Stimulated activated naive CD8-positive, alpha-beta T cell treated with anti-CD3 and anti-CD28 coated beads, Interleukin-15, Interleukin-2, amounts not matched to agents 100 ng/mL and 50 ng/mL, for 24 hours (primary cell): ENCODE results near the gene PODN.

Experiments
- H3K27ac Mint-ChIP-seq: one replicate; pipeline ENCODE4 v1.8.0; 2021; ENCODE audit warnings: mild to moderate bottlenecking, mixed read lengths
- H3K27me3 Mint-ChIP-seq: one replicate; pipeline ENCODE4 v1.8.0; 2021; ENCODE audit warnings: mixed read lengths
- H3K36me3 Mint-ChIP-seq: one replicate; pipeline ENCODE4 v1.8.0; 2021; ENCODE audit warnings: low read depth, mixed read lengths
- H3K4me1 Mint-ChIP-seq: one replicate; pipeline ENCODE4 v1.8.0; 2021; ENCODE audit warnings: low read depth, mixed read lengths
- H3K4me3 Mint-ChIP-seq: one replicate; pipeline ENCODE4 v1.8.0; 2021; ENCODE audit warnings: mild to moderate bottlenecking, mixed read lengths
- H3K9me3 Mint-ChIP-seq: one replicate; pipeline ENCODE4 v1.8.0; 2021; ENCODE audit warnings: mixed read lengths

The PODN gene, protein sequence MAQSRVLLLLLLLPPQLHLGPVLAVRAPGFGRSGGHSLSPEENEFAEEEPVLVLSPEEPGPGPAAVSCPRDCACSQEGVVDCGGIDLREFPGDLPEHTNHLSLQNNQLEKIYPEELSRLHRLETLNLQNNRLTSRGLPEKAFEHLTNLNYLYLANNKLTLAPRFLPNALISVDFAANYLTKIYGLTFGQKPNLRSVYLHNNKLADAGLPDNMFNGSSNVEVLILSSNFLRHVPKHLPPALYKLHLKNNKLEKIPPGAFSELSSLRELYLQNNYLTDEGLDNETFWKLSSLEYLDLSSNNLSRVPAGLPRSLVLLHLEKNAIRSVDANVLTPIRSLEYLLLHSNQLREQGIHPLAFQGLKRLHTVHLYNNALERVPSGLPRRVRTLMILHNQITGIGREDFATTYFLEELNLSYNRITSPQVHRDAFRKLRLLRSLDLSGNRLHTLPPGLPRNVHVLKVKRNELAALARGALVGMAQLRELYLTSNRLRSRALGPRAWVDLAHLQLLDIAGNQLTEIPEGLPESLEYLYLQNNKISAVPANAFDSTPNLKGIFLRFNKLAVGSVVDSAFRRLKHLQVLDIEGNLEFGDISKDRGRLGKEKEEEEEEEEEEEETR

DNA sequence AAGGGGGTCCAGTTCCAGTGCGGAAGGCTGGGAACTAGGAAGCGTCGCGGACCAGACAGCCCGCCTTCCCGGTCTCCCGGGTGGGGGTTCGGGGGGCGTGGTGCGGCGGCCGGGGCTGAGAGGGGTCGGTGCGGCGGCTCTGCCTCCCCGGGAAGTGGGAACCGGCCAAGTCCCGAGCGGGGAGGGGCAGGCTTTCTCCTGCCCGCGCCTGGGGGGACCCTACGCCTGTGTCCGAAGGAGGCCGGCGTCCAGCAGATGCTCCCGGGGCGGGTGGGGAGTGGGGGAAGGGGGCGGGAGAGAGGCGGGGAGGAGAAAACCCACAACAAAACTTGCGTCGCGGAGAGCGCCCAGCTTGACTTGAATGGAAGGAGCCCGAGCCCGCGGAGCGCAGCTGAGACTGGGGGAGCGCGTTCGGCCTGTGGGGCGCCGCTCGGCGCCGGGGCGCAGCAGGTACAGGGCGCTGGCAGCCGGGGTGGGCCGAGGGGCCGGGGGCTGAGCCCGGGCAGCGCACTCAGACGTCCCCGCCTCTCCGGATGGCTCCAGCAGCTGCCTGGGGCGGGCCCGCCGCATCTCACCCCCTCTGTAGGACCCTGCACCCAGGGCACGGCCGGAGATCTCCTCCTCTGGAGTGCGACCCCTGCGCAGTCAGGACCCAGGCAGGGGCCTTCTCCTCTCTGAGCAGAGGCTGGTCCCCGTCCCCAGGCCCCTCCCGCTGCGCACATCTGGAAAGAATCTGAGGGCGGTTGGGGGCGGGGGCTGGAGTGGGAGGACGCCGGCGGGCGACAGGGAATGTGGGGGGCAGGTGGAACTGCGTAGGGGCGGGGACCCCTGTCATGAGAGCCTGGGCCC, at the start of gene PODN:
Gene PODN (plus strand): TSS at position 355 of the 849 bp plus-strand sequence. CDS start 7,643 bp downstream, outside the sequence.
- no peak within 1 kb of the TSS for H3K27ac Mint-ChIP-seq
- peak within 1 kb of the TSS; percentile 17 for H3K4me3 Mint-ChIP-seq
- H3K36me3 Mint-ChIP-seq = no peaks in the 10 kb centered on the region
- no peaks in the 10 kb centered on the region for H3K4me1 Mint-ChIP-seq
- H3K27me3 Mint-ChIP-seq = peaks cover 48% of the 10 kb centered on the region
- no peaks in the 10 kb centered on the region for H3K9me3 Mint-ChIP-seq

DNA sequence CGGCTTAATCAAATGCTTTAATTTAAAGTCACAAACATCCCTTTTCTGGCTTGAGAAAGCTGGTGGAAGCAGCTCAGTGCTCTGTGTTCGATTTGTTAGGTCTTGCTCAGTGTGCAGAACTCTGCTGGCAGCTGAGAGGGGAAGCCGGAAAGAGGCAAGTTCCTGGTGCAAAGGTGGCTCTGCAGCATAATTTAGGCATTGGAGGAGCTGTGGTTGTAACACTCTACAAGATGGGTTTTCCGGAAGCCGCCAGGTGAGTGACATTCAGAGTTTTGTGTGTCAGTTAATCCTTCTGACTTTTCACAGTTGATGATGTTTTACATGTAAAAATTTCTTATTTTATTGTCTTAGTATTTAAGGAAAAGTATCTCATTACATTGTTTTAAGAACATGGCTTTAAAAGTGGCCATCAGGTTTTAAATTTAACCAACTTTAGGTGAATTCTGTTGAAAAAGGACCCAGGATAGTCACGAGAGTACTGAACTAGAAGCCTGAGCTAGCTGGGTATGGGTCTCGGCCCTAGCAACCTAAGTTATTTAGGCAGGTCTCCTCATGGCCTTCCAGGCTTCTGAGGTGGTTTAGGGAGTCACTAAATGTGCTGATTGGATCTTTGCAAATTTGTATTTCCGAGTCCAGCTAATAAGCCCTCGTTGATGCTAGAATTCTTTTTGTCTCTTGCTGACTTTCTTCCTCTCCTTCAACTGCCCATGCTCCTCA, 47.1 kb upstream of the PODN start:
- Mint-ChIP-seq H3K36me3 (peaks cover 9% of the 10 kb centered on the region), H3K27me3 (no peaks in the 10 kb centered on the region), H3K9me3 (no peaks in the 10 kb centered on the region), H3K4me1 (peaks cover 25% of the 10 kb centered on the region), H3K4me3 (peak overlapping the region; percentile 87), H3K27ac (peak overlapping the region; percentile 86)

DNA sequence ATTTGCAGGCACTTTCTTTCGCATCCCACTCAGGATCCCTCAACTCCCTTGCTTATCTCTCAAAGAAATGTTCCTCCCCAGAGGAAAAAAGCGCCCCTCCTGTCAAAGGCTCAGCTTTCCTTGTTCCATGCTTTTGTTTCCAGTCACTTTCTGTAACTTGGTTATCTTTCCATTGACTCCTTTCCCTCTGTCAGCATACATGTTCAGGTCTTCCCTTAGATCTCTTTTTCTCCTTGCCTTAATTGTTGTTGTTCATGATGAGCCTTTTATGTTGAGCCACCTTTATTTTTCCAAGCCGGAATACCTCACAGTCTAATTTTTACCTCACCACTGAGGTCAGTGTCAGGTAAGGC, 46.5 kb upstream of the PODN start:
- H3K9me3 Mint-ChIP-seq = no peaks in the 10 kb centered on the region
- H3K4me3 Mint-ChIP-seq = peak overlapping the region; percentile 87
- H3K27me3 Mint-ChIP-seq = no peaks in the 10 kb centered on the region
- H3K36me3 Mint-ChIP-seq = peaks cover 9% of the 10 kb centered on the region
- peak overlapping the region; percentile 54 for H3K27ac Mint-ChIP-seq
- H3K4me1 Mint-ChIP-seq = peaks cover 25% of the 10 kb centered on the region

DNA sequence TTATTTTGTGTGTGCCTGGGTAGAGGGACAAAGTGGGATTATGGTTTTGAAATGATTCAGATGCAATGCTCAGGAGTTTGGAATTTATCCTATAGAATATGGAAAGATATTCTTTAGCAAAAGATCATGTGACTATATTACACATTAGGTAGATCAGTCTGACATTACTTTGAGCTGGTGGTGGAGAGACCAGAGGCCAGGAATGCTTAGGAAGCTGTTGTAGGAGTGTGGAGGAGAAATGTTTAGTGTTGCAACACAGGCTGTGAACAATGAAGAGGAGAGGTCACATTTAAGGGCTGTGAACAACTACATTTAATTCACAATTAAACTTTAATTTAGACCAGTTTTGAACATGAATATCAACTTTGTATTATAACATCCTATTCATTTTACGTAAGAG, 45.3 kb upstream of the PODN start:
- Mint-ChIP-seq H3K4me1 (peaks cover 25% of the 10 kb centered on the region), H3K9me3 (no peaks in the 10 kb centered on the region), H3K27ac (no peak overlapping the region), H3K4me3 (no peak overlapping the region), H3K36me3 (peaks cover 9% of the 10 kb centered on the region), H3K27me3 (no peaks in the 10 kb centered on the region)

DNA sequence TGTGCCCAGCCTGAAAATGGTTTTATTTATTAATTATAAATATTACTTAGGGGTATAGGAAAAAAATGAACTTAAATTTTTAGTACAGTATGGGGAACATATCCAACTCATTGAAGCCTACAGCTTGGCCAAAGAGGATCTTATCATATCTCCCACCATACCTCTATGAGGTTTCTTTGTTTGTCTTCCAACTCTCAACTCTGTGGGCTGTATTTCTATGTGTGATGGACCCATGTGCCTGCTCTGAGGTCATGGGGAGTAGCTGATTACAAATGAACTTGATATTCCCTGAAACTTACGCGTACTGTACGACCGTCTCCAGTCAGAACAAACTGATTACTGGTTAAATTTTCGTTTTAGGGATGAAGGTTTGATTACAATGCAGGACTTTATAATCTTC, 41.4 kb upstream of the PODN start:
- H3K36me3 Mint-ChIP-seq = peaks cover 13% of the 10 kb centered on the region
- no peak overlapping the region for H3K4me3 Mint-ChIP-seq
- H3K27me3 Mint-ChIP-seq = no peaks in the 10 kb centered on the region
- H3K4me1 Mint-ChIP-seq = peaks cover 21% of the 10 kb centered on the region
- H3K9me3 Mint-ChIP-seq = no peaks in the 10 kb centered on the region
- no peak overlapping the region for H3K27ac Mint-ChIP-seq

DNA sequence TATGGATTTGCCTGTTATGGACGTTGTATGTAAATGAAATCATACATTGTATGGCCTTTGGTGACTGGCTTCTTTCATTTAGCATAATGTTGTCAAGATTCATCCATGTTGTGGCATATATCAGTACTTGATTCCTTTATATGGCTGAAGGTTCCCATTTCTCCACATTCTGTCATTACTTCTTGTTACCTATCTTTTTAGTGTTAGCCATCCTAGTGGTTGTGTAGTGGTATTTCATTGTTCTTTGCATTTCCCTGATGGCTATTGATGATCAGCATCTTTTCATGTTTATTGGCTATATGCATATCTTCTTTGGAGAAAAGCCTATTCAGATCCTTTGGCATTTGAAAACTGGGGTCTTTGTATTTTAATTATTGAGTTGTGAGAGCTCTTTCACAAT, 39.8 kb upstream of the PODN start:
- Mint-ChIP-seq H3K9me3 (no peaks in the 10 kb centered on the region), H3K4me1 (peaks cover 8% of the 10 kb centered on the region), H3K27me3 (no peaks in the 10 kb centered on the region), H3K27ac (no peak overlapping the region), H3K36me3 (peaks cover 8% of the 10 kb centered on the region), H3K4me3 (no peak overlapping the region)

DNA sequence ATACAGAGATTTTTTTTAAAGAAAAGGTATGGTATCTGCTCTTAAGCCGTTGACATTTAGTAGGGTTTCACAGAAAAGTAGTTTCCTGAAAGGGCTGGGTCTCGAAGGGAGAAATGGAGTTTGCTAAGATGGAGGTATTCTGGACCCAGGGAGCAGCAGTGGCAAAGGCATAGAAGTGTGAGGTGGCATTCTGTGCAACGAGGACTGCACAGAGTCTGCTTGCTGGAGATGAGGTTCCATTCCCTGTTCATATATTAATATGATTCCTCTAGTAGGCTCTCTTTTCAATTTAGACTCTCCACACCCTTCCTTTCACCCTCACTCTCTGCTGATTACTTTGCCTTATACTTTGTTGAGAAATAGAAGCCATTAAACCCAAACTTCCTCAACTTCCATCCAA, 38.5 kb upstream of the PODN start:
- H3K4me3 Mint-ChIP-seq = no peak overlapping the region
- no peaks in the 10 kb centered on the region for H3K9me3 Mint-ChIP-seq
- H3K27ac Mint-ChIP-seq = no peak overlapping the region
- H3K4me1 Mint-ChIP-seq = peaks cover 8% of the 10 kb centered on the region
- H3K27me3 Mint-ChIP-seq = no peaks in the 10 kb centered on the region
- H3K36me3 Mint-ChIP-seq = peaks cover 8% of the 10 kb centered on the region

DNA sequence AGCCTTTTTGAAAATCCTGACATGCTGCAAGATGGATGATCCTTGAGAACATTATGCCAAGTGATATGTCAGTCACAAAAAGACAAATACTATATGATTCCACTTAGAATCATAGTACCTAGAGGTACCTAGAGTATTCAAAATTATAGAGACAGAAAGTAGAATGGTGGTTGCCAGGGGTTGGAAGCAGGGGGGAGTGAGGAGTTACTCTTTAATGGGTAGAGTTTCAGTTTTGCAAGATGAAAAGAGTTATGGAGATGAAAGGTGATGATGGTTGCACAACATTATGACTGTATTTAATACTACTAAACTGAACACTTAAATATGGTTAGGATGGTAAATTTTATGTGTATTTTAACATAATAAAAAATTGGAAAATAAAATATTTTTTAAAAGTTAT, 37.9 kb upstream of the PODN start:
- peaks cover 8% of the 10 kb centered on the region for H3K4me1 Mint-ChIP-seq
- H3K9me3 Mint-ChIP-seq = no peaks in the 10 kb centered on the region
- H3K36me3 Mint-ChIP-seq = peaks cover 4% of the 10 kb centered on the region
- no peak overlapping the region for H3K4me3 Mint-ChIP-seq
- H3K27me3 Mint-ChIP-seq = no peaks in the 10 kb centered on the region
- H3K27ac Mint-ChIP-seq = no peak overlapping the region

DNA sequence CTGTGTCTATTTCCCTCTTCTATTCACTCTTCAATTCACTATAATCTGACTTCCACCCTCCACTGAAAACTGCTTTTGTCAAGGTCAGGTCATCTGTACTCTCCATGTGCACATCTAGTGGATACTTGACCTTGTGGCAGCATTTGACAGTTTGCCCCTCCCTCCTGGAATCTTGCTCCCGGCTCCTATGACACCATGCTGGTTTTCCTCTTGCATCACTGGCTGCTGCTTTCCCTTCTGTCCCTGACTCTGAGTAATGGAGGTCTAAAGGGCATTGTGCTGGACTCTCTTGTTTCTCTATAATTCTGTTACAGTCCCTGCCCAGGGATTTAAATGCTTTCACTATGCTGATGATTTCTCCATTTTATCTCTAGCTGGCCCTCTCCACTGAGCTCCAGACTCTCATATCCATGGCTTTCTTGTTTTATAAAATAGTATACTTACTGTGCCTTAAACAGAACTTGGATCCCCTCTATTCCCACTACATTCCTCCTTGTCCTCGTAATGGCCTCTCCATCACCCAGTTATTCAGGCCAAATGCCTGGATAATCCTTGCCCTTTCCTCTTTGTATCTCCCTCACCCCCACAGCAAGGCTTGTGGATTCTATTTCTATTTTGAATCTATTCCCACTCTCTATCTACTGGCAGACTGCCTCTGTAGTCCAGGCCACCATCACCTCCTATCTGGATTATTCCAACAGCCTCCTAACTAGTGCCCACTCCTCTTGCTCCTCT, 36.8 kb upstream of the PODN start:
- Mint-ChIP-seq H3K9me3 (no peaks in the 10 kb centered on the region), H3K36me3 (peaks cover 4% of the 10 kb centered on the region), H3K4me1 (peaks cover 8% of the 10 kb centered on the region), H3K27me3 (no peaks in the 10 kb centered on the region), H3K4me3 (no peak overlapping the region), H3K27ac (no peak overlapping the region)

DNA sequence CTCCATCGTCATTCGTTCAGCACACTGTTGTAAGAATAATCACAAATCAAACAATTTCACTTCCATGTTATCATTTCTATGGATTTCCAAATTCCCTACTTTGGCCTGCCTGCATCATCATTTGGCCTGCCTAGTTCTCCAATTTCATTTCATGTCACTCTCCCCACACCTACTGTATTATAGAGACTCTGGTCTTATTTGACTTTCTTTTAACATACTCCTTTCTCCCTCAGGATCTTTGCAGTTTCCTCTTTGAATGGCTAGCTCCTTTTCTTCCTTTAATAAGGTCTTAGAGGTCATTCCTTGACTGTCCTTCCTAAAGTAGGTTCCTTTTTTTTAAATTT, 36.3 kb upstream of the PODN start:
- H3K4me3 Mint-ChIP-seq = no peak overlapping the region
- H3K27ac Mint-ChIP-seq = no peak overlapping the region
- H3K9me3 Mint-ChIP-seq = no peaks in the 10 kb centered on the region
- H3K4me1 Mint-ChIP-seq = peaks cover 8% of the 10 kb centered on the region
- H3K36me3 Mint-ChIP-seq = peaks cover 4% of the 10 kb centered on the region
- H3K27me3 Mint-ChIP-seq = no peaks in the 10 kb centered on the region

DNA sequence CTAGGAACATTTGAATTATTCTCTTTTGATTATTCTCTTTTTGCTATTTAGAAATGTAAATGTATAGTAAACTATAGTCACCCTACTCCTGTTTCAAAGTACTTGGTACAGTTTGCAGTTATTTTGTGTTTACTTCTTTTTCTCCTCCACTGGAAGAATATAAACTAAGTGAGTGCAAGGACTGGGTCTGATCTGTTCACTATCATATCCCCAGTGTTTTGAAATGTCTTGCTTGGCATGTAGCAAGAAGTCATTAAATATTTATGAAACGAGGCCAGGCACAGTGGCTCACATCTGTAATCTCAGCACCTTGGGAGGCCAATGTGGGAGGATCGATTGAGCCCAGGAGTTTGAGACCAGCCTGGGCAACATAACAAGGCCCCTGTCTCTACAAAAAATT, 35.8 kb upstream of the PODN start:
- Mint-ChIP-seq H3K9me3 (no peaks in the 10 kb centered on the region), H3K27ac (no peak overlapping the region), H3K27me3 (no peaks in the 10 kb centered on the region), H3K4me1 (peaks cover 8% of the 10 kb centered on the region), H3K36me3 (peaks cover 8% of the 10 kb centered on the region), H3K4me3 (no peak overlapping the region)

DNA sequence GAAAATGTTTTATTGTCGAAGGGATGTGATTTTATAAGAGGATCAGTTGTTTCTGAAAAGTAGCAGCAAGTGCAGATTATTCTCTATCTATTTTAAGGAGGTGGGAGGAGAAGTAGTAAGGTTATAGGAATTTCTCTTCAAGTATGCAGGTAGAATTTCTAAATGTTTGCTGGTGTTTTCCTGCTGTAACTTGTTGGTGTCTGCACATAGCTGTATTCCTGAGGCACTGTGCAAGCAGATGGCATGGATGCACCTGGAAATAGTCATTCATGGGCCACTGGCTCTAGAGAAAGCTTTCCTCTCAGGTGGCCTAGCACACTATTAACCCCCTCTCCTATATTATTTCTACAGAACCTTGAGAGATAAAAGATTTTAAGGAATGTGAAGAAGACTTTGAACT, 30.3 kb upstream of the PODN start:
- Mint-ChIP-seq H3K9me3 (no peaks in the 10 kb centered on the region), H3K36me3 (peaks cover 20% of the 10 kb centered on the region), H3K4me3 (no peak overlapping the region), H3K27me3 (no peaks in the 10 kb centered on the region), H3K4me1 (no peaks in the 10 kb centered on the region), H3K27ac (no peak overlapping the region)

DNA sequence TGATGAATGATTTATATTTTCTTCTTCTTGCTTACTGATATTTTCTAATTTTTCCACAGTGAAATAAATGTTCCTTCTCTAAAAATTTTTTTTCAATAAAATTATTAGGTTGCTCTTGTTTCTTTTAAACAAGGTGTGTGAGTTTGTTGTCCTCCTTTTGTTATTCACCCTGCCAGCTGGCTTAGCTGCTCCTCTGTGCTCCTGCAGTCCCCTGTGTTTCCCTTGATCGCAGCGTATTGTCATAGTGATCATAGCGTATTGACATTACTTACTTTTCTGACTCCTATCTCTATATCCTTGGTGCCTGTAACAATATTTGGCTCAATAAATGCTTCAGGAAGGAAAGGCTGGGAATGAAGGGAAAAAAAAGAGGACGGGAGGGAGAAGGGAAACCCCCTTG, 24.9 kb upstream of the PODN start:
- Mint-ChIP-seq H3K27ac (no peak overlapping the region), H3K36me3 (peaks cover 34% of the 10 kb centered on the region), H3K27me3 (no peaks in the 10 kb centered on the region), H3K4me3 (no peak overlapping the region), H3K9me3 (no peaks in the 10 kb centered on the region), H3K4me1 (no peaks in the 10 kb centered on the region)

DNA sequence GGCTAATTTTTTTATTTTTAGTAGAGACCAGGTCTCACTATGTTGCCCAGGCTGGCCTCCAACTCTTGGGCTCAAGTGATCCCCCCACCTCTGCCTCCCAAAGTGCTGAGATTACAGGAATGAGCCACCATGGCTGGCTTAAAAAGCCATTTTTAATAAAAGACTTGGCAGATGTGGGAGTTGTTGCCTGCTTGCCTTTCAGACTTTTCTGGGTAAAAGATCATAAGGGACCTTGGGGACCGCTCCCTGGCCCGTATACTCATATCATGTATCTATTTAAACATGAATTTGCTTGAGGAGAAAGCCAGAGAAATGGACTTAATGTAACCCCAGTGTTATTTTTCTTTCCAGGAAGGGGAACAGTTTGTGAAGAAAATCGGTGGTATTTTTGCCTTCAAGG, 23.4 kb upstream of the PODN start:
- Mint-ChIP-seq H3K9me3 (no peaks in the 10 kb centered on the region), H3K4me1 (no peaks in the 10 kb centered on the region), H3K27ac (no peak overlapping the region), H3K4me3 (no peak overlapping the region), H3K36me3 (peaks cover 30% of the 10 kb centered on the region), H3K27me3 (no peaks in the 10 kb centered on the region)
